B cell (primary cell): ENCODE data around the gene OR1J2. TPM values are rescaled to one million over a fixed set of nuclear protein-coding genes. Genes with fewer than 3 reads are reported as not detected.

ENCODE experiments used
- ATAC-seq: fragments of 200-7000 bp; cut with Tn5 transposase; one replicate; pipeline ENCODE4 v1.10.0; 2021; ENCODE audit warnings: low read depth, mild to moderate bottlenecking, moderate number of reproducible peaks, moderate library complexity
- CTCF ChIA-PET: fragments of 350-600 bp; sonication (Branson Sonifier 250); formaldehyde crosslinking; loops from one replicate; lab custom pipeline; 2021; ENCODE audit warnings: antibody characterized with exemption, inconsistent platforms; lab: Charles Lee
- POLR2A ChIA-PET: fragments of 350-600 bp; sonication (Branson Sonifier 250); formaldehyde crosslinking; loops from one replicate; lab custom pipeline; 2021; ENCODE audit warnings: antibody characterized with exemption; lab: Charles Lee
- DNase-seq: peaks from one replicate; pipeline ENCODE4 v3.0.0; 2013
- H2AFZ ChIP-seq: 2 replicates; pipeline ENCODE4 v1.6.1; 2012; ENCODE audit warnings: mild to moderate bottlenecking, low read depth, low read length; ENCODE audit not compliant: insufficient read depth, poor library complexity, severe bottlenecking
- H3K27ac ChIP-seq, 2 donors: 1 replicate in 1 of 2; 2 replicates in 1 of 2; pipeline ENCODE4 v1.5.1; 2012 to 2013; ENCODE audit warnings: low read length in 2 of 2, mild to moderate bottlenecking in 2 of 2, moderate library complexity in 1 of 2
- H3K27me3 ChIP-seq, 4 experiments: fragments of 200-600 bp in 1 of 4; sonication (generic) in 1 of 4; replicated peaks in 1 of 4; 1 replicate in 2 of 4; 2 replicates in 2 of 4; pipeline versions ENCODE4 v1.6.1 to v1.7.0; 2013 to 2016; ENCODE audit warnings: low read length in 3 of 4, mild to moderate bottlenecking in 2 of 4, mixed read lengths in 1 of 4, moderate library complexity in 1 of 4; ENCODE audit not compliant: insufficient read depth in 4 of 4, control insufficient read depth in 3 of 4; ENCODE audit errors: control extremely low read depth in 1 of 4
- H3K36me3 ChIP-seq, 2 experiments: replicated peaks in 1 of 2; 1 replicate in 1 of 2; 2 replicates in 1 of 2; pipeline versions ENCODE4 v1.6.1 to v1.7.1; 2013; ENCODE audit warnings: low read length in 1 of 2; ENCODE audit not compliant: insufficient read depth in 2 of 2, control insufficient read depth in 1 of 2; ENCODE audit errors: control extremely low read depth in 1 of 2, extremely low read depth in 1 of 2
- H3K4me1 ChIP-seq, 2 donors: fragments of 200-600 bp in 1 of 2; sonication (generic) in 1 of 2; 1 replicate in 1 of 2; 2 replicates in 1 of 2; pipeline versions ENCODE4 v1.5.1 to v1.6.1; 2013 to 2017; ENCODE audit warnings: low read length in 2 of 2; ENCODE audit not compliant: control insufficient read depth in 2 of 2, insufficient read depth in 2 of 2
- H3K4me2 ChIP-seq: replicated peaks from 2 replicates; pipeline ENCODE3; 2012; ENCODE audit warnings: mild to moderate bottlenecking, low read depth, low read length; ENCODE audit not compliant: poor library complexity, severe bottlenecking
- H3K4me3 ChIP-seq, 5 experiments: fragments of 200-600 bp in 1 of 5; sonication (generic) in 1 of 5; 1 replicate in 3 of 5; 2 replicates in 2 of 5; pipeline versions ENCODE4 v1.5.1 to v1.7.0; 2011 to 2016; ENCODE audit warnings: low read length in 4 of 5, mild to moderate bottlenecking in 4 of 5, low read depth in 2 of 5, control low read depth in 1 of 5, moderate library complexity in 1 of 5; ENCODE audit not compliant: insufficient read depth in 1 of 5; ENCODE audit errors: control extremely low read depth in 1 of 5, extremely low read depth in 1 of 5
- H3K79me2 ChIP-seq: fragments of 200-600 bp; sonication (generic); one replicate; pipeline ENCODE4 v1.6.0; 2016; ENCODE audit warnings: low read length; ENCODE audit not compliant: control insufficient read depth, insufficient read depth
- H3K9ac ChIP-seq: fragments of 200-600 bp; sonication (generic); 2 replicates; pipeline ENCODE4 v1.6.1; 2017; ENCODE audit warnings: mild to moderate bottlenecking, low read length, moderate library complexity
- H3K9me3 ChIP-seq, 3 donors: one replicate each; pipeline versions ENCODE4 v1.6.1 to v1.7.1; 2013; ENCODE audit warnings: low read length in 2 of 3; ENCODE audit not compliant: control insufficient read depth in 2 of 3, insufficient read depth in 1 of 3; ENCODE audit errors: control extremely low read depth in 1 of 3
- H4K20me1 ChIP-seq: 2 replicates; pipeline ENCODE4 v1.6.0; 2012; ENCODE audit warnings: mild to moderate bottlenecking, low read length; ENCODE audit not compliant: insufficient read depth, control insufficient read depth, poor library complexity, severe bottlenecking
- H3K27ac Mint-ChIP-seq: one replicate; pipeline ENCODE4 v1.8.0; 2021; ENCODE audit warnings: mixed read lengths
- H3K27me3 Mint-ChIP-seq: one replicate; pipeline ENCODE4 v1.8.0; 2021; ENCODE audit warnings: mixed read lengths
- H3K4me1 Mint-ChIP-seq: one replicate; pipeline ENCODE4 v1.8.0; 2021; ENCODE audit warnings: mixed read lengths
- H3K4me3 Mint-ChIP-seq: one replicate; pipeline ENCODE4 v1.8.0; 2021; ENCODE audit warnings: mixed read lengths
- H3K9me3 Mint-ChIP-seq: one replicate; pipeline ENCODE4 v1.8.0; 2022; ENCODE audit warnings: mixed read lengths; ENCODE audit not compliant: insufficient read depth
- EZH2 ChIP-seq: IDR thresholded peaks from 2 replicates; pipeline ENCODE4 v1.6.1; 2012; ENCODE audit warnings: borderline replicate concordance, low read depth, mild to moderate bottlenecking, moderate library complexity, low read length; ENCODE audit not compliant: insufficient read depth, poor library complexity, severe bottlenecking
- WGBS: methylation state at CpG from one replicate; pipeline ENCODE4 v1.1.5; 2013; ENCODE audit warnings: missing lambda C conversion rate; ENCODE audit not compliant: insufficient coverage; 5-methylcytosine and 5-hydroxymethylcytosine counted together
- intact Hi-C: fragments of 100-400 bp; cut with micrococcal nuclease; formaldehyde crosslinking; loops from one replicate; pipeline ENCODE4 v1.10.0; 2022
- polyA plus RNA-seq: library from polyadenylated mRNA; depleted of rRNA; stranded (reverse); fragments of >200 nt; gene quantifications from 2 replicates; pipeline ENCODE4 v1.2.3, GENCODE V29; 2012
- total RNA-seq, 2 donors: library from RNA; stranded (reverse); fragments of 120-200 nt in 1 of 2; gene quantifications; 1 replicate in 1 of 2; 2 replicates in 1 of 2; pipeline versions ENCODE4 v1.2.3 to v1.2.4, GENCODE V29; 2013 to 2022
- TF ChIP-seq, protein P1 (sequence below): fragments of 200-600 bp; IDR thresholded peaks from one replicate; pipeline ENCODE4 v1.8.0; 2022; ENCODE audit warnings: antibody characterized with exemption, mild to moderate bottlenecking

The OR1J2 gene
- total and polyA plus RNA-seq, 2 donors (not counting 1 experiment from before 2014, with no cell fraction given): not detected

DNA sequence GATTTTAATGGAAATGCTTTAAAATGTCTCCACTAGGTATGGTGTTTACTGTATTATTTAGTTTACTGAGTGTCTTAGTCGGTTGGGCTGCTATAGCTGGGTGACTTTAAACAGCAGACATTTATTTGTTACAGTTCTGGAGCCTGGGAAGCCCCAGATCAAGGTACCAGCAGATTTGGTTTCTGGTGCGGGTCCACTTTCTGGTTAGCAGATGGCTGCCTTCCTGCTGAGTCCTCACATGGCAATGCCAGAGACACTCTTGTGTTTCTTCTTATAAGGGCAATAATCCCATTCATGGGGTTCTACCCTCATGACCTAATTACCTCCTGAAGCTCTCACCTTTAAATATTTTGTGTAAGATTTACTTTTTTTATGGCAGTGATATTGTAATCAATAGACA is 7.6 kb downstream of the OR1J2 start:
- TF ChIP-seq, protein P1, sequence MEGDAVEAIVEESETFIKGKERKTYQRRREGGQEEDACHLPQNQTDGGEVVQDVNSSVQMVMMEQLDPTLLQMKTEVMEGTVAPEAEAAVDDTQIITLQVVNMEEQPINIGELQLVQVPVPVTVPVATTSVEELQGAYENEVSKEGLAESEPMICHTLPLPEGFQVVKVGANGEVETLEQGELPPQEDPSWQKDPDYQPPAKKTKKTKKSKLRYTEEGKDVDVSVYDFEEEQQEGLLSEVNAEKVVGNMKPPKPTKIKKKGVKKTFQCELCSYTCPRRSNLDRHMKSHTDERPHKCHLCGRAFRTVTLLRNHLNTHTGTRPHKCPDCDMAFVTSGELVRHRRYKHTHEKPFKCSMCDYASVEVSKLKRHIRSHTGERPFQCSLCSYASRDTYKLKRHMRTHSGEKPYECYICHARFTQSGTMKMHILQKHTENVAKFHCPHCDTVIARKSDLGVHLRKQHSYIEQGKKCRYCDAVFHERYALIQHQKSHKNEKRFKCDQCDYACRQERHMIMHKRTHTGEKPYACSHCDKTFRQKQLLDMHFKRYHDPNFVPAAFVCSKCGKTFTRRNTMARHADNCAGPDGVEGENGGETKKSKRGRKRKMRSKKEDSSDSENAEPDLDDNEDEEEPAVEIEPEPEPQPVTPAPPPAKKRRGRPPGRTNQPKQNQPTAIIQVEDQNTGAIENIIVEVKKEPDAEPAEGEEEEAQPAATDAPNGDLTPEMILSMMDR: no peak
- TF ChIP-seq EZH2: no peak
- no peak overlapping the region for H3K9ac ChIP-seq
- ATAC-seq (no peak), DNase-seq (no peak)
- no peaks in the 10 kb centered on the region for H3K4me1 Mint-ChIP-seq
- H3K9me3 ChIP-seq: no peaks in the 10 kb centered on the region
- H3K4me3 Mint-ChIP-seq: no peak overlapping the region
- intact Hi-C loops: no loop called here
- no peak overlapping the region for H3K4me2 ChIP-seq
- no peaks in the 10 kb centered on the region for H3K36me3 ChIP-seq
- H3K9me3 Mint-ChIP-seq: no peaks in the 10 kb centered on the region
- CTCF ChIA-PET: no interaction called here
- H3K27me3 Mint-ChIP-seq: peaks cover 28% of the 10 kb centered on the region
- no peak overlapping the region for H2AFZ ChIP-seq
- H3K27ac Mint-ChIP-seq: no peak overlapping the region
- H3K27me3 ChIP-seq: peaks cover 0 to 10% (median 3%) of the 10 kb centered on the region in 4 experiments
- no peak overlapping the region for H3K27ac ChIP-seq
- 82% methylated on average over 2 of the region's 2 CpGs for WGBS
- H3K79me2 ChIP-seq: no peaks in the 10 kb centered on the region
- POLR2A ChIA-PET: no interaction called here
- H4K20me1 ChIP-seq: no peaks in the 10 kb centered on the region
- no peaks in the 10 kb centered on the region for H3K4me1 ChIP-seq
- no peak overlapping the region for H3K4me3 ChIP-seq

- peaks cover 0 to 10% (median 4%) of the 10 kb centered on the region in 4 experiments for H3K27me3 ChIP-seq
- Mint-ChIP-seq H3K4me3 (no peak within 1 kb of the TSS), H3K27ac (no peak within 1 kb of the TSS), H3K9me3 (no peaks in the 10 kb centered on the region), H3K4me1 (no peaks in the 10 kb centered on the region), H3K27me3 (peaks cover 31% of the 10 kb centered on the region)
- CTCF ChIA-PET: no interaction called here
- POLR2A ChIA-PET: no interaction called here
- TF ChIP-seq, protein P1: no peak
- no peak for TF ChIP-seq EZH2
- no peaks in the 10 kb centered on the region for H3K36me3 ChIP-seq
- no peaks in the 10 kb centered on the region for H3K79me2 ChIP-seq
- H3K4me1 ChIP-seq: no peaks in the 10 kb centered on the region
- no peak within 1 kb of the TSS for H3K9ac ChIP-seq
- H3K4me2 ChIP-seq: no peak within 1 kb of the TSS
- DNase-seq: no peak
- H4K20me1 ChIP-seq: no peaks in the 10 kb centered on the region
- no peak within 1 kb of the TSS for H2AFZ ChIP-seq
- H3K27ac ChIP-seq: no peak within 1 kb of the TSS
- intact Hi-C loops: no loop called here
- no peak within 1 kb of the TSS for H3K4me3 ChIP-seq
- no peak for ATAC-seq
- WGBS: no CpG with 5 or more reads among the region's 4 CpGs
- H3K9me3 ChIP-seq: no peaks in the 10 kb centered on the region
These were observed 8.2 kb downstream of the OR1J2 start, which contains the start of gene OR1J4 for GRCh38 chr9:122518841-122519240. Gene OR1J4, plus strand, starts transcription at chr9:122519141. Its CDS starts 0 bp downstream, at chr9:122519141.
